GM12872 (cell line): ENCODE measurements around the gene KIF19.

Source experiments
- TF ChIP-seq, protein P1 (sequence below): IDR thresholded peaks from 3 replicates; pipeline ENCODE4 v1.5.1; 2011; ENCODE audit warnings: low read depth, mild to moderate bottlenecking, low read length, moderate library complexity; ENCODE audit not compliant: insufficient read depth

Gene KIF19

DNA sequence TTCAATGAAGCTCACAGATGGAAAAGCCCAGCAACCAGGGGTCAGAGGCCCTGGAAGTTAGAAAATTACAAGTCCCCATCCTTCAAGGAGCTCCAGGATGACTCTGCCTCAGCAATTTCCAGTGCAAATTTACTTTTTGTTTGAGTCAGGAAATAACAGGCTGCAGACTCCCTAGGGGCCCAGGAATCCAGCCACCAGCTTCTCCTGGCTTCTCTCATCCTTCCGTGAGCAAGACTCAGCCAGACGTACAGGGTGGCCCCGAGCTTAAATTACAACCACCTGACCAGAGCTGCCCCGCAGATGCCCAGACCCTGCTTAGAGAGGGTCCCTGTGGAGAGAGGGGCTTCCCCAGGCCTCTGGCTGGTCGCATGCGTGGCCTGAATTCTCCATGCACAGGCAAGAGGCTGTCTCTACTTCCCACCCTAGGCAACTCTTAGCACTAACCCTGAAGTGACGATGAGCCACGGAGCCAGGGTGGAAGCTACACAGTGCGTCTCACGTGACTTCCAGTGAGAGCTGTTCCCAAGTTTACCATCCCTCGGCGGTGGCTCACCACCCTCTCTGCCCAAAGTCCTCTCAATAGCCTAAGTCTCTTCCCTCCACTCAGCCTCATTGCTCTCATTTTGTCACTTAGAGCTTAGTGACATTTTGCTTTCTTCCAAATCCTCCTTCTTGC lies 68.4 kb downstream of the KIF19 start:
- TF ChIP-seq, protein P1, sequence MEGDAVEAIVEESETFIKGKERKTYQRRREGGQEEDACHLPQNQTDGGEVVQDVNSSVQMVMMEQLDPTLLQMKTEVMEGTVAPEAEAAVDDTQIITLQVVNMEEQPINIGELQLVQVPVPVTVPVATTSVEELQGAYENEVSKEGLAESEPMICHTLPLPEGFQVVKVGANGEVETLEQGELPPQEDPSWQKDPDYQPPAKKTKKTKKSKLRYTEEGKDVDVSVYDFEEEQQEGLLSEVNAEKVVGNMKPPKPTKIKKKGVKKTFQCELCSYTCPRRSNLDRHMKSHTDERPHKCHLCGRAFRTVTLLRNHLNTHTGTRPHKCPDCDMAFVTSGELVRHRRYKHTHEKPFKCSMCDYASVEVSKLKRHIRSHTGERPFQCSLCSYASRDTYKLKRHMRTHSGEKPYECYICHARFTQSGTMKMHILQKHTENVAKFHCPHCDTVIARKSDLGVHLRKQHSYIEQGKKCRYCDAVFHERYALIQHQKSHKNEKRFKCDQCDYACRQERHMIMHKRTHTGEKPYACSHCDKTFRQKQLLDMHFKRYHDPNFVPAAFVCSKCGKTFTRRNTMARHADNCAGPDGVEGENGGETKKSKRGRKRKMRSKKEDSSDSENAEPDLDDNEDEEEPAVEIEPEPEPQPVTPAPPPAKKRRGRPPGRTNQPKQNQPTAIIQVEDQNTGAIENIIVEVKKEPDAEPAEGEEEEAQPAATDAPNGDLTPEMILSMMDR, result no peak

DNA sequence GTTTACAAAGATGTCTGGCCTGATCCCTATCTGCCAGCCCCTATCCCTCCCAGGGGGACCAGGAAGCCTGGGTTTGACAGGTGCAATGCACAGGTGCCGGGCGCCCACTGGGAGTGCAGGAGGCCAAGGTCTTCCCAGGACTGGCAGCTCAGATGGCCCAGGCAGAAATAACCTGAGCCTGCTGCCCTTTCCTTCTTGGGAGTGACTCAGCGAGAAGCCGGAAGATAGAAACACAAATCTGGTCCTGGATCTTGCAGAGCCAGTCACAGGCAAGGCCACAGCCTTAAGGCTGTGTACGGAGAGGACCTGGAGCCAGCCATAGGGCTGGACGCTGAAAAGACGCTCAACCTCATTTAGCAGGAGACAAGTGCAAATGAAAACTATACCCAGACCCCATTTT lies 69.0 kb downstream of the KIF19 start:
- TF ChIP-seq, protein P1, result no peak

DNA sequence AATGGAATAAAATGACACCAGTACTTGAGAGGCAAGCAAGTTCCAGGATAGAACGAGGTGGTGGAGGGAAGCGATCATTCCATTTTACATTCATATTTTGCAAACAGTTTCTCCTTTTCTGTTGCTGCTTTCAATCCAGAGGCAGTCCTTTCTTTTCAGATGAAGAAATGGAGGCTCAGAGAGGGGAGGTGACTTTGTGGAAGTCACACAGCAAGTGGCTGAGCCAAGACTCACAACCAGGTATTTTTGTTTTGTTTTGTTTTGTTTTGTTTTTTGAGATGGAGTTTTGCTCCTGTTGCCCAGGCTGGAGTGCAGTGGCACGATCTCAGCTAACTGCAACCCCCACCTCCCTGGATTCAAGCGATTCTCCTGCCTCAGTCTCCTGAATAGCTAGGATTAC lies 70.5 kb downstream of the KIF19 start:
- TF ChIP-seq, protein P1, result no peak

DNA sequence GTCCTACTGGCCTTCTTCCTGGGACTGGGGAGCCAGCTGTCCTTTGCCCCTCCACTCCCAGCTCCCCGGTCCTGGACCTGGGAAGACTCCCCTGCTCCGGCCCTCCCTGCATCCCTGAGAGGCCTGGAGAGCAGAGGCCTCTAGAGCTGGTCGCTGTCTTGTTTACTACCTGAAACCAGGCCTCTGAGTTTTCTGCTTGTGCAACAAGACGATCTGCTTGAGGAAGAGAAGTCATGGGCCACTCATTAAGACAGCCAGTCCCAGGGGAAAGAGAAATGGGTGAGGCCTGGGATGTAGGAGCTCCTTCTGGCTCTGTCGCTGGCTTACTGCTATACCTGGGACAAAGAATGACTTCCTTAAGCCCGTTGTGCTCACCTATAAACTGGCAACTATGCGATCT lies 76.0 kb downstream of the KIF19 start:
- TF ChIP-seq, protein P1, result no peak

DNA sequence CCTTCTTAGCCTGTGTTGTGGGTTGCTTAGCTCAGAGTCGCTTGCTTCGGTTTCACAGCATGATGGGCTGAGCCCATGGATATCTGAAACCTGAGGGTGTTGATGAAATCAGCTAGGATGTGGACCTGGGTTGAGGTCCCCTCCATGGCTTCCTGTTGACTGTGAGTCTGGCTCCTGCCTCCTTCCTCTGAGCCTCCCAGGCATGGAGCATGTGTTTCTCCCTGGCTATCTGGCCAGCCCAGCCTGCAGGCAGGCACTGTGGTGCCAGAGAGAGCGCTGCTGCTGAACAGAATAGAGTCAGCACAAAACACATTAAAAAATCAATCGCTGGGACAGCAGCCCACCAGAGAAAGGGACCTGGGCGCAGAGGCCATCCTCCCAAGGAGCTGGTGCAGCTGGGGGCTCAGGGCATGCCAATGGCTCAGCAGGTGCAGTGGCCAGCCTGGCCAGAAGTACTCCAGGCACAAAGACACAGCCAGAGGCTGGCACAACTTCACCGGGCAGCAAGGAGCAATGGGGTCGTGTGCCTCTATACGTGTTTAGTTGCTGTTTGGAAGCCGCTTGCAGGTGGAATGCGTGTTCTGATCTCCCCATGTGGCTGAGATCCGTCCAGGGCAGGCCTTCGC lies 77.6 kb downstream of the KIF19 start:
- TF ChIP-seq, protein P1, result no peak

DNA sequence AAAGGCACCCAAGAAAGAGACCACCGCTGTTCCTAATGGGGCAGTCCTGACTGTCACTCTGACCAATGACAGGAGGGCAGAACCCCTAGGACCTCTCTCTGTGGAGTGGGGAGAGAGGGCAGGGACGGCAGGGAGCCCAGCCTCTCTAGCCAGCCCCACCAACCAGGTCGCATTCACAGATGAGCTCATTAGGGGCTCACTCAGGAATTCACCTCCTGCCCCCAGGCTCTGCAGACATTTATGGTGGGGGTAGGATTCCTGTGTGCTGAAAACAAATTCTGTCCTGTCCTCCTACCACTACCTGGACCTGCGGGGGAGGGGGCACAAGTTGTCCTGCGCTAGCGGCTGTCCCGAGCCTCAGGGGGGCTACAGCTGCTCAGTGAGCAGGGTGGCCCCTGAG lies 78.2 kb downstream of the KIF19 start:
- TF ChIP-seq, protein P1, result no peak

DNA sequence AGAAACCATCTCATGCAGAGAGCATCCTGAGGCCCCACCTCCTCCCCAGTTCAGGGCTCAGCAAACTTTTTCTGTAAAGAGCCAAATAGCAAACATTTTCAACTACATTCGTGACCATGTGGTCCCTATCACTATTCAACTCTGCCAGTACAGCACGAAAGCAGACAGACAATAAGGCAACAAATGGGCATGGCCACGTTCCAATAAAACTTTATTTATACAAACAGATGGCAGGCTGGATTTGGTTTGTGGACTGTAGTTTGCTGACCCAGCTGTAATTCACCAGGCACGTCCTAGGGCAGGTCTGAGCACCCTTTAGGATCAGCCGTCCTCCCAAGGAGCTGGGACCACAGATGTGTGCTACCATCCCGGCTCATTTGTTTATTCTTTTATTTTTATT lies 78.8 kb downstream of the KIF19 start:
- TF ChIP-seq, protein P1, result no peak
